Osteocyte (in vitro differentiated cells): ENCODE results near the gene TCL1A. TPM values are rescaled to one million over a fixed set of nuclear protein-coding genes. Genes with fewer than 3 reads are reported as not detected.
"Not testable (repeated sequence)": the region's sequence is repeated elsewhere in the genome, so short reads cannot be mapped to it uniquely, and the experiment has no call there.

ENCODE experiments used
- DNase-seq: peaks from one replicate; pipeline ENCODE4 v3.0.0; 2021; ENCODE audit warnings: mixed read lengths; ENCODE audit not compliant: unreplicated experiment; ENCODE audit errors: extremely low spot score
- H3K27ac Mint-ChIP-seq: one replicate; pipeline ENCODE4 v1.8.0; 2021; ENCODE audit warnings: mild to moderate bottlenecking, mixed read lengths; ENCODE audit not compliant: unreplicated experiment
- H3K27me3 Mint-ChIP-seq: one replicate; pipeline ENCODE4 v1.8.0; 2021; ENCODE audit warnings: mixed read lengths; ENCODE audit not compliant: unreplicated experiment
- H3K36me3 Mint-ChIP-seq: one replicate; pipeline ENCODE4 v1.8.0; 2021; ENCODE audit warnings: mixed read lengths; ENCODE audit not compliant: unreplicated experiment
- H3K4me1 Mint-ChIP-seq: one replicate; pipeline ENCODE4 v1.8.0; 2021; ENCODE audit warnings: mixed read lengths; ENCODE audit not compliant: unreplicated experiment
- H3K4me3 Mint-ChIP-seq: one replicate; pipeline ENCODE4 v1.8.0; 2021; ENCODE audit warnings: mild to moderate bottlenecking, moderate library complexity, mixed read lengths; ENCODE audit not compliant: unreplicated experiment
- H3K9me3 Mint-ChIP-seq: one replicate; pipeline ENCODE4 v1.8.0; 2021; ENCODE audit warnings: mixed read lengths; ENCODE audit not compliant: unreplicated experiment
- total RNA-seq: library from RNA; stranded (reverse); gene quantifications from 2 replicates; pipeline ENCODE4 v1.2.1, GENCODE V29; 2021
- TF ChIP-seq, protein P1 (sequence below): fragments of 200-600 bp; sonication (generic); IDR thresholded peaks from 2 replicates; pipeline ENCODE4 v1.5.0; 2021; ENCODE audit warnings: antibody characterized with exemption, mild to moderate bottlenecking, moderate library complexity

TCL1A gene
- total RNA-seq, 1 donor from 2014 or later: not detected

DNA sequence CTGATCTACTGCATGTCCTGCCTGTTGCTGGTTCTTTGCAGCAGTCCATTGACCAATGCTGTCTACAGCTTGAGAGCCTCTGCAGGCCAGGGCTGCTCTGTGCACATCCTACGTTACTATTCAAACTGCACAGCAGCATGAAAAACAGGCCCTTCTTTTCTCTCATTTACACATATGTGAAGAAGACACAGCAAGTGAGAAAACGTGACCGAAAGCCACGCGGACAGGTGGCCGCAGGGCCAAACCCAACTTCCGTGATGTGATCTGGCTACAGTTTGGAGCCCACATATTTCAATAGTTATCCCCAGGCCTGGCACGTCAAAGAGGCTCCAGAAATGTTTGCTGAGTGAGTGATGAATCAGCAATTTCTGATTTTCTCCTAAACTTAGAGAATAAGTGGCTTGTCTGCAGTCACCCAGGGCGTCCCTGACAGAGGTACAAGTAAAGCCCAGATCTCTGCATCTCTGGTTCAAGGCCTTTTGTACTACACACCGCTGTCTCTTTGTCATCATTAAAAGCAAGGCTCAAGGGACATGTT lies 45.6 kb downstream of the TCL1A start:
- no peaks in the 10 kb centered on the region for H3K9me3 Mint-ChIP-seq
- DNase-seq: no peak
- peaks cover 12% of the 10 kb centered on the region for H3K27me3 Mint-ChIP-seq
- TF ChIP-seq, protein P1, sequence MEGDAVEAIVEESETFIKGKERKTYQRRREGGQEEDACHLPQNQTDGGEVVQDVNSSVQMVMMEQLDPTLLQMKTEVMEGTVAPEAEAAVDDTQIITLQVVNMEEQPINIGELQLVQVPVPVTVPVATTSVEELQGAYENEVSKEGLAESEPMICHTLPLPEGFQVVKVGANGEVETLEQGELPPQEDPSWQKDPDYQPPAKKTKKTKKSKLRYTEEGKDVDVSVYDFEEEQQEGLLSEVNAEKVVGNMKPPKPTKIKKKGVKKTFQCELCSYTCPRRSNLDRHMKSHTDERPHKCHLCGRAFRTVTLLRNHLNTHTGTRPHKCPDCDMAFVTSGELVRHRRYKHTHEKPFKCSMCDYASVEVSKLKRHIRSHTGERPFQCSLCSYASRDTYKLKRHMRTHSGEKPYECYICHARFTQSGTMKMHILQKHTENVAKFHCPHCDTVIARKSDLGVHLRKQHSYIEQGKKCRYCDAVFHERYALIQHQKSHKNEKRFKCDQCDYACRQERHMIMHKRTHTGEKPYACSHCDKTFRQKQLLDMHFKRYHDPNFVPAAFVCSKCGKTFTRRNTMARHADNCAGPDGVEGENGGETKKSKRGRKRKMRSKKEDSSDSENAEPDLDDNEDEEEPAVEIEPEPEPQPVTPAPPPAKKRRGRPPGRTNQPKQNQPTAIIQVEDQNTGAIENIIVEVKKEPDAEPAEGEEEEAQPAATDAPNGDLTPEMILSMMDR: no peak
- H3K27ac Mint-ChIP-seq: no peak overlapping the region
- H3K4me3 Mint-ChIP-seq: no peak overlapping the region
- no peaks in the 10 kb centered on the region for H3K4me1 Mint-ChIP-seq
- H3K36me3 Mint-ChIP-seq: no peaks in the 10 kb centered on the region

DNA sequence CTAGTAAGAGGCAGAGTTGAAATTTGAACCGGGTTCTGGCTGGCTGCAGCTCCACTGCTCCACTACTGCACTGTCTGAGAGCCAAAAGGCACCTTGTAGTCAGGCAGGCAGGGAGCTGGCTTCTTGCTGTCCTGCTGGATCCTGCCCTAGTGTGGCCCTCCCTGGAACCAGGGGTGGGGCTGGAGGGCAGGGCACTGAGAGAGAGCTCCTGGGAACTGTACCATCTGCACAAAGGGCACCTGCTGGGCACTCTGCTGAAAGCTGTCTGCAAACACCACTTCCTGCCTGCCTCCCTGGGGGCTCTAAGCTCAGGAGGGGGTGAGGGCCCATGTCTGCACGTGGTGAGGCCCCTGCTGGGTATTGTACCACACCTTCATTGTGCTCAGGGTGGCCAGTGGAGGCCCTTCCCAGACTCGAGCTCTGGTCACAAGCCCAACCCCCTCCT lies 46.7 kb downstream of the TCL1A start:
- Mint-ChIP-seq H3K4me3 (no peak overlapping the region), H3K4me1 (no peaks in the 10 kb centered on the region), H3K9me3 (no peaks in the 10 kb centered on the region), H3K36me3 (no peaks in the 10 kb centered on the region), H3K27ac (no peak overlapping the region), H3K27me3 (peaks cover 18% of the 10 kb centered on the region)
- DNase-seq: no peak
- TF ChIP-seq, protein P1: no peak

DNA sequence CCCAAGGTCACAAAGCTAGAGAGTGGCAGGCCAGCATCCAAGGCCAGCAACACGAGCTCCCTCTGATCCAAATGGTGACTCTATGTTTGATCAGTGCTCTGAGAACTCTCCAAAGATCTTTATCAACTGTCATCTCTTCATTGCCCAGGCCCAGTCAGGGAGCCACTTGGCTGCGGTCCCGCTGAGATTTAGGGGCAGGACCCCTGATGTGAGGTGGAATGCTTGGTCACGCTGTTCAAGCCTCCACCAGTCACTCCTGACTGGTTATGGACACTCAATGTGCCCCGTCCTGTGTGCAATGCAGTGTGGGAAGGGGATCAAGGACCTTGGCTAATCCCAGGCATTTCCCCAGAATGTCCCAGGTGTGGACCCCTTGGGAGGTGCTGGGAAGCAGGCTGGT lies 47.5 kb downstream of the TCL1A start:
- TF ChIP-seq, protein P1: no peak
- no peaks in the 10 kb centered on the region for H3K9me3 Mint-ChIP-seq
- no peak overlapping the region for H3K27ac Mint-ChIP-seq
- no peak overlapping the region for H3K4me3 Mint-ChIP-seq
- H3K36me3 Mint-ChIP-seq: no peaks in the 10 kb centered on the region
- DNase-seq: no peak
- peaks cover 19% of the 10 kb centered on the region for H3K27me3 Mint-ChIP-seq
- no peaks in the 10 kb centered on the region for H3K4me1 Mint-ChIP-seq

DNA sequence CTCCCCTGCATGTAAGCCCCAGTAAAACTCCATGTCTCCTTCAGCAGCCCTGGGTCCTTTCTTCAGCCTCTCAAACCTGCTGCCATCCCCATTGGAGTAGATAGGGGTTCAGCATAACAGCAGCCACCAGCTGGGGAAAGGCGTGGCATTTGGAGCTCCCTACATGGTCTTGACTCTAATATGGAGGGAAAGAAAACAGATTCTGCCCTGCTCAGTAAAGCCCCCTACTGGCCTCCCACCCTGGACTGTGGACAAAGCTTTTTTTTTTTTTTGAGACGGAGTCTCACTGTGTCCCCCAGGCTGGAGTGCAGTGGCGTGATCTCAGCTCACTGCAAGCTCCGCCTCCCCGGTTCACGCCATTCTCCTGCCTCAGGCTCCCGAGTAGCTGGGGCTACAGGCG lies 48.4 kb downstream of the TCL1A start:
- not testable (repeated sequence) for H3K4me1 Mint-ChIP-seq, DNase-seq, H3K4me3 Mint-ChIP-seq, H3K9me3 Mint-ChIP-seq, H3K27ac Mint-ChIP-seq, H3K36me3 Mint-ChIP-seq
- H3K27me3 Mint-ChIP-seq: peaks cover 21% of the 10 kb centered on the region

DNA sequence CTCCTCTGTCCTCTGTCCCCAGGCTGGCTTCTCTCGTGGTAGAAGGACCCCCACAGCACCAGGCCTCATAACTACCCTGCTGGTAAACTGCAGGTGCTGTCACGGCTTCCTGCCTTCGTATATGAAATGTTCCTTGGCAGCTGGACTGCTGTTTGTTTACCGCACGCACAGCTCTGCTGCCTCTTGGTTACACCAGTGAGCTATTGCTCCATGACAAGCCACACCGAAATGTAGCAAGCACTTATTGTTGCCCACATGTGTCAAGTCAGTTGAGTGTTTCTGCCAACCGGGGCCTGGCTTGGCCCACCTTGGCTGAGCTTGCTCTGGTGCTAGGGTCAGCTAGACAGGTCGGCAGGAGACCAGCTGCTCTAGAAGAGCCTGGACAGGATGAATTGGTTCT lies 49.4 kb downstream of the TCL1A start:
- no peak overlapping the region for H3K4me3 Mint-ChIP-seq
- no peaks in the 10 kb centered on the region for H3K4me1 Mint-ChIP-seq
- TF ChIP-seq, protein P1: no peak
- H3K27me3 Mint-ChIP-seq: peaks cover 22% of the 10 kb centered on the region
- no peaks in the 10 kb centered on the region for H3K9me3 Mint-ChIP-seq
- no peak overlapping the region for H3K27ac Mint-ChIP-seq
- no peaks in the 10 kb centered on the region for H3K36me3 Mint-ChIP-seq
- no peak for DNase-seq

DNA sequence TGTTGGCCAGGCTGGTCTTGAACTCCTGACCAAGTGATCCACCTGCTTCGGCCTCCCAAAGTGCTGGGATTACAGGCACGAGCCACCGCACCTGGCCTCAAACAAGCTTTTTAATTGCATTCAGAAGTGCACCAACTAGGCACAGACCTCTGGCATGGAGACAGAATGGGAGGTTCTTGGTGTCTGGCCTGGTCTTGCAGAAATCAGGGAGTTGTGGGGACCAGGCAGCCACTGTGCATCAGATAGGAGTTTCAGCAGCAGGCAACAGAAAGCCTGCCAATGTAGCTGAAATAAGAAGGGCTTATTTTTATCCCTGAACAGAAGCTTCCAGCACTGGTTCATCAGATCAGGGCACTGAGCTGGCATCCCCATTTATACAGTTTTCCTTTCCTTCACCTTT lies 49.9 kb downstream of the TCL1A start:
- TF ChIP-seq, protein P1: no peak
- H3K9me3 Mint-ChIP-seq: no peaks in the 10 kb centered on the region
- peaks cover 21% of the 10 kb centered on the region for H3K27me3 Mint-ChIP-seq
- H3K4me1 Mint-ChIP-seq: no peaks in the 10 kb centered on the region
- DNase-seq: no peak
- H3K4me3 Mint-ChIP-seq: no peak overlapping the region
- no peaks in the 10 kb centered on the region for H3K36me3 Mint-ChIP-seq
- no peak overlapping the region for H3K27ac Mint-ChIP-seq
